Left renal cortex interstitium (tissue), 4 donors: ENCODE data around the gene SMIM10L1. TPM values are rescaled to one million over a fixed set of nuclear protein-coding genes. Genes with fewer than 3 reads are reported as not detected.

Experiments used
- DNase-seq, 4 donors: peaks; one replicate each; pipeline ENCODE4 v3.0.0-alpha.2; 2013; ENCODE audit warnings: low read depth in 4 of 4, low spot score in 2 of 4, missing footprints in 1 of 4
- polyA plus RNA-seq, 4 donors: library from polyadenylated mRNA; unstranded; fragments of 120-200 nt; gene quantifications; one replicate each; pipeline ENCODE4 v1.2.1, GENCODE V29; 2013; ENCODE audit not compliant: insufficient read length in 4 of 4

Gene SMIM10L1
- polyA plus RNA-seq, 4 donors: 16.5 to 18.3 (median 17.7) TPM

GRCh38 chr12:11182529-11182928 is 11.5 kb downstream of the SMIM10L1 start:
- no peak for DNase-seq

DNA sequence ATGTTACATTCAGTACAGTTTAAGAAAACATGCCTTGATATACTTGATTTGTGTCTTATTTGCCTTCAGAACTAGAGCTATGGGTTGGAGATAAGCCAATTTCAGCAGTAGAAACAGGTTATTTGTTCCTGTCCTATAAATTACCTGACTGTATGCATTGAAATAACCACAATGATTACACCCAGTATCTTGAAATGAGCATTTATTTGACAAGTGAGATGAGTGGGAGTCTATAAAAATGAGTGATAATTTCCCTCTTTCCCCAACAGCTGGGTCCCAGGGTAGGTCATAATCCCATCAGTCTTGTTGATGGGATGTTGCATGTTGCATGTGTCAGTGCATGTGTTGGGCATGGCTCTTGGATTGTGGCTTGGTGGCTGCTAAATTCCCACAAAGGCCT is 12.0 kb downstream of the SMIM10L1 start:
- no peak for DNase-seq

DNA sequence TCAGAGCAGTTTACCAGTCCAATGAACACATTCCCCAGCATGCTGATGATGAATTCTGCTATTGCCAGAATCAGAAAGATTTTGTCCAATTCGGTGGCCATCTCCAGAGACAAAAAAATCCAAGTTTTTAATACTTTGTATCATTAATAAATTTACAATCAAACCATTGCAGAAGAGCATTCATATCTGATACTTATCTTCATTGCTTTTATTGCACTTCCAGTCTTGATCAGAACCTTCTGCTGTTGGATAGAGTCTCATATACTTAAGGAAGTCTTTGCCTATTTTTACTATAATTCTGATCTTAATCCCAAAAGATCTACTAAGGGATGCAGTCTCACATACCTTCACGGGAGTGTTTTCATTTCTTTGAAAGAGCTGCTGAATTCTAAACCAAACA is 15.8 kb downstream of the SMIM10L1 start, which contains the start of gene TAS2R42:
TSS of gene TAS2R42 (minus strand) at position 101 of the 400 bp plus-strand sequence. CDS start at position 101, 0 bp downstream.
- DNase-seq: no peak

GRCh38 chr12:11202811-11203210 is 31.8 kb downstream of the SMIM10L1 start:
- no peak for DNase-seq

GRCh38 chr12:11204173-11204572 is 33.2 kb downstream of the SMIM10L1 start:
- DNase-seq: no peak

GRCh38 chr12:11209113-11209512 is 38.1 kb downstream of the SMIM10L1 start:
- DNase-seq: no peak

Other genes starting within 250 kb of the SMIM10L1 start
- gene PRH2, start 242.0 kb upstream of the SMIM10L1 start, polyA plus RNA-seq: under 1 TPM; 0.32 to 0.99 (median 0.57) TPM
- 1 to 10 TPM; 2.1 to 5.8 (median 3.4) TPM for gene TAS2R14, start 231.9 kb upstream of the SMIM10L1 start, polyA plus RNA-seq
- under 1 TPM in 1 of 4 donors, not detected in 3; 0.14 TPM for gene TAS2R50, start 184.3 kb upstream of the SMIM10L1 start, polyA plus RNA-seq
- gene TAS2R20, start 172.9 kb upstream of the SMIM10L1 start, polyA plus RNA-seq: 1 to 10 TPM in 3 of 4 donors, under 1 TPM in 1; 0.38 to 4.1 (median 1.8) TPM
- 1 to 10 TPM in 2 of 4 donors, under 1 TPM in 2; 0.79 to 2.1 (median 1.3) TPM for gene TAS2R19, start 148.6 kb upstream of the SMIM10L1 start, polyA plus RNA-seq
- gene TAS2R31, start 139.8 kb upstream of the SMIM10L1 start, polyA plus RNA-seq: 1 to 10 TPM in 3 of 4 donors, under 1 TPM in 1; 0.71 to 2.0 (median 1.6) TPM
- gene TAS2R46, start 108.9 kb upstream of the SMIM10L1 start, polyA plus RNA-seq: under 1 TPM in 3 of 4 donors, not detected in 1; 0.14 to 0.24 (median 0.23) TPM
- gene TAS2R43, start 78.9 kb upstream of the SMIM10L1 start, polyA plus RNA-seq: under 1 TPM in 3 of 4 donors, not detected in 1; 0.31 to 0.81 (median 0.66) TPM
- gene TAS2R30, start 36.5 kb upstream of the SMIM10L1 start, polyA plus RNA-seq: under 1 TPM in 3 of 4 donors, not detected in 1; 0.16 to 0.26 (median 0.22) TPM
- gene TAS2R42, start 15.7 kb downstream of the SMIM10L1 start, polyA plus RNA-seq: under 1 TPM in 1 of 4 donors, not detected in 3; 0.17 TPM
- not detected for gene PRB3, start 98.5 kb downstream of the SMIM10L1 start, polyA plus RNA-seq
- gene PRB4, start 139.2 kb downstream of the SMIM10L1 start, polyA plus RNA-seq: not detected
- gene PRB2, start 224.4 kb downstream of the SMIM10L1 start, polyA plus RNA-seq: not detected